Chondrocyte (in vitro differentiated cells): ENCODE measurements around the gene FRMD1. TPM values are rescaled to one million over a fixed set of nuclear protein-coding genes. Genes with fewer than 3 reads are reported as not detected.
A peak's percentile ranks its signal among the peaks of the same experiment; 100 is the strongest.

Experiments used
- DNase-seq: peaks from one replicate; pipeline ENCODE4 v3.0.0; 2021; ENCODE audit warnings: mixed read lengths, low spot score
- H3K27ac Mint-ChIP-seq: one replicate; pipeline ENCODE4 v1.8.0; 2021; ENCODE audit warnings: mild to moderate bottlenecking, moderate library complexity, mixed read lengths; ENCODE audit not compliant: unreplicated experiment
- H3K27me3 Mint-ChIP-seq: 2 replicates; pipeline ENCODE4 v1.8.0; 2021; ENCODE audit warnings: low read depth, mixed read lengths
- H3K36me3 Mint-ChIP-seq: 2 replicates; pipeline ENCODE4 v1.8.0; 2021; ENCODE audit warnings: low read depth, mixed read lengths
- H3K4me1 Mint-ChIP-seq: 2 replicates; pipeline ENCODE4 v1.8.0; 2021; ENCODE audit warnings: low read depth, mild to moderate bottlenecking, mixed read lengths
- H3K4me3 Mint-ChIP-seq: one replicate; pipeline ENCODE4 v1.8.0; 2021; ENCODE audit warnings: mild to moderate bottlenecking, moderate library complexity, mixed read lengths; ENCODE audit not compliant: unreplicated experiment
- H3K9me3 Mint-ChIP-seq: 2 replicates; pipeline ENCODE4 v1.8.0; 2021; ENCODE audit warnings: low read depth, mixed read lengths
- CTCF ChIP-seq: fragments of 200-600 bp; sonication (generic); IDR thresholded peaks from 2 replicates; pipeline ENCODE4 v1.5.0; 2021; ENCODE audit warnings: antibody characterized with exemption, mild to moderate bottlenecking, moderate library complexity
- total RNA-seq: library from RNA; stranded (reverse); gene quantifications from 3 replicates; pipeline ENCODE4 v1.2.1, GENCODE V29; 2021

FRMD1 gene
- total RNA-seq, 1 donor from 2014 or later, result 0.20 TPM

GRCh38 chr6:168041928-168042327 lies 37.1 kb downstream of the FRMD1 start:
- H3K36me3 Mint-ChIP-seq, result no peaks in the 10 kb centered on the region
- no peak overlapping the region for H3K27ac Mint-ChIP-seq
- H3K4me3 Mint-ChIP-seq, result no peak overlapping the region
- DNase-seq, result peak; percentile 91
- peaks cover 3% of the 10 kb centered on the region for H3K4me1 Mint-ChIP-seq
- peaks cover 5% of the 10 kb centered on the region for H3K27me3 Mint-ChIP-seq
- no peak for TF ChIP-seq CTCF
- H3K9me3 Mint-ChIP-seq, result peaks cover 8% of the 10 kb centered on the region

GRCh38 chr6:168040856-168041496 lies 38.0 kb downstream of the FRMD1 start:
- TF ChIP-seq CTCF, result no peak
- Mint-ChIP-seq H3K27me3 (peaks cover 6% of the 10 kb centered on the region), H3K36me3 (no peaks in the 10 kb centered on the region), H3K4me1 (peaks cover 5% of the 10 kb centered on the region), H3K4me3 (no peak overlapping the region), H3K27ac (no peak overlapping the region), H3K9me3 (peaks cover 8% of the 10 kb centered on the region)
- no peak for DNase-seq

GRCh38 chr6:168039849-168040248 lies 39.2 kb downstream of the FRMD1 start:
- Mint-ChIP-seq H3K27me3 (peaks cover 7% of the 10 kb centered on the region), H3K27ac (no peak overlapping the region), H3K4me3 (no peak overlapping the region), H3K36me3 (no peaks in the 10 kb centered on the region), H3K9me3 (peaks cover 8% of the 10 kb centered on the region), H3K4me1 (peaks cover 17% of the 10 kb centered on the region)
- TF ChIP-seq CTCF, result no peak
- no peak for DNase-seq

GRCh38 chr6:168039301-168039700 lies 39.7 kb downstream of the FRMD1 start:
- no peak for DNase-seq
- Mint-ChIP-seq H3K4me3 (no peak overlapping the region), H3K36me3 (no peaks in the 10 kb centered on the region), H3K27ac (no peak overlapping the region), H3K27me3 (peaks cover 7% of the 10 kb centered on the region), H3K9me3 (peaks cover 8% of the 10 kb centered on the region), H3K4me1 (peaks cover 18% of the 10 kb centered on the region)
- TF ChIP-seq CTCF, result no peak

GRCh38 chr6:168038576-168039140 lies 40.4 kb downstream of the FRMD1 start:
- peaks cover 18% of the 10 kb centered on the region for H3K4me1 Mint-ChIP-seq
- H3K27me3 Mint-ChIP-seq, result peaks cover 7% of the 10 kb centered on the region
- no peak overlapping the region for H3K4me3 Mint-ChIP-seq
- TF ChIP-seq CTCF, result no peak
- H3K27ac Mint-ChIP-seq, result no peak overlapping the region
- H3K36me3 Mint-ChIP-seq, result no peaks in the 10 kb centered on the region
- peaks cover 8% of the 10 kb centered on the region for H3K9me3 Mint-ChIP-seq
- DNase-seq, result no peak
